ENCODE data around the gene ZNF319.

DNA sequence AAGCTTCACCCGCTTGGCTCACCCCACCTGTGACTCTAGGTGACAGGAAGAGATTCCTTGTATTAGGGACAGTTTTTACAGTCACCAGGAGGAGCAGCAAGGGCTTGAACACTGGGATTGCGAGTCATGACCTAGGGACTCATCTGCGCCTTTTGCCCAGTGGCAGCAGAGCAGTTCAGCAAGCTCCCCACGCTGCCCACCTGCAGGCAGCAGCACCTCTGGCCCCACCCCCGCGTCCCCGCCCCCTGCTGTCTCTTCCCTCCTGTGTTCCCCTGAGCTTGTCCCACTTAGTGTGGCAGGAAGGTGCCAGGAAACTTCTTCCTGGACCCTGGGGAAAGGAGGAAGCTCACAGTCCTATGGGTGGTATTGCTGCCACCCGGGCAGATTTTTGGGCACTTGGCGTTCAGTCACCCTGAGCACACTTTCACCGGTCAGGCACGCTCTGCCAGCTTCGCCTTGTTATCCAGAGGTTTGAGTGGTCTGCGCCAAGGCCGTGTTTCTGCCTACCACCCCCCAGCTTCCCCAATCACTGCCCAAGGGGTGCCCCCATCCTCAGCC is 33.7 kb upstream of the ZNF319 start:
- TF ChIP-seq, protein P1, sequence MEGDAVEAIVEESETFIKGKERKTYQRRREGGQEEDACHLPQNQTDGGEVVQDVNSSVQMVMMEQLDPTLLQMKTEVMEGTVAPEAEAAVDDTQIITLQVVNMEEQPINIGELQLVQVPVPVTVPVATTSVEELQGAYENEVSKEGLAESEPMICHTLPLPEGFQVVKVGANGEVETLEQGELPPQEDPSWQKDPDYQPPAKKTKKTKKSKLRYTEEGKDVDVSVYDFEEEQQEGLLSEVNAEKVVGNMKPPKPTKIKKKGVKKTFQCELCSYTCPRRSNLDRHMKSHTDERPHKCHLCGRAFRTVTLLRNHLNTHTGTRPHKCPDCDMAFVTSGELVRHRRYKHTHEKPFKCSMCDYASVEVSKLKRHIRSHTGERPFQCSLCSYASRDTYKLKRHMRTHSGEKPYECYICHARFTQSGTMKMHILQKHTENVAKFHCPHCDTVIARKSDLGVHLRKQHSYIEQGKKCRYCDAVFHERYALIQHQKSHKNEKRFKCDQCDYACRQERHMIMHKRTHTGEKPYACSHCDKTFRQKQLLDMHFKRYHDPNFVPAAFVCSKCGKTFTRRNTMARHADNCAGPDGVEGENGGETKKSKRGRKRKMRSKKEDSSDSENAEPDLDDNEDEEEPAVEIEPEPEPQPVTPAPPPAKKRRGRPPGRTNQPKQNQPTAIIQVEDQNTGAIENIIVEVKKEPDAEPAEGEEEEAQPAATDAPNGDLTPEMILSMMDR (IDR thresholded peaks at IDR 0.05), result no peak
- TF ChIP-seq NR2C2 (CRISPR knock-in tag; IDR thresholded peaks at IDR 0.05) (no peak), ESRRA (CRISPR knock-in tag; IDR thresholded peaks at IDR 0.05; ENCODE audit: borderline replicate concordance) (no peak), ZNF263 (CRISPR knock-in tag; IDR thresholded peaks at IDR 0.05; ENCODE audit: low read depth) (no peak), ZNF423 (CRISPR knock-in tag; IDR thresholded peaks at IDR 0.05) (no peak), ZNF317 (CRISPR knock-in tag; IDR thresholded peaks at IDR 0.05; ENCODE audit: borderline replicate concordance, low read depth) (no peak), TEAD4 (CRISPR knock-in tag; IDR thresholded peaks at IDR 0.05) (no peak), ZNF121 (CRISPR knock-in tag; IDR thresholded peaks at IDR 0.05) (no peak), NFE2L1 (CRISPR knock-in tag; IDR thresholded peaks at IDR 0.05) (no peak)
- TF ChIP-seq, protein P2, sequence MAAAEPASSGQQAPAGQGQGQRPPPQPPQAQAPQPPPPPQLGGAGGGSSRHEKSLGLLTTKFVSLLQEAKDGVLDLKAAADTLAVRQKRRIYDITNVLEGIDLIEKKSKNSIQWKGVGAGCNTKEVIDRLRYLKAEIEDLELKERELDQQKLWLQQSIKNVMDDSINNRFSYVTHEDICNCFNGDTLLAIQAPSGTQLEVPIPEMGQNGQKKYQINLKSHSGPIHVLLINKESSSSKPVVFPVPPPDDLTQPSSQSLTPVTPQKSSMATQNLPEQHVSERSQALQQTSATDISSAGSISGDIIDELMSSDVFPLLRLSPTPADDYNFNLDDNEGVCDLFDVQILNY (CRISPR knock-in tag; IDR thresholded peaks at IDR 0.05), result no peak
- TF ChIP-seq, protein P3, sequence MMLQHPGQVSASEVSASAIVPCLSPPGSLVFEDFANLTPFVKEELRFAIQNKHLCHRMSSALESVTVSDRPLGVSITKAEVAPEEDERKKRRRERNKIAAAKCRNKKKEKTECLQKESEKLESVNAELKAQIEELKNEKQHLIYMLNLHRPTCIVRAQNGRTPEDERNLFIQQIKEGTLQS (CRISPR knock-in tag; conservative IDR thresholded peaks at IDR 0.05), result no peak
